Lung (tissue), 12 donors: ENCODE data around the gene THAP7. TPM values are rescaled to one million over a fixed set of nuclear protein-coding genes. Genes with fewer than 3 reads are reported as not detected.
A peak's percentile ranks its signal among the peaks of the same experiment; 100 is the strongest.

Experiments
- ATAC-seq: fragments of 200-7000 bp; cut with Tn5 transposase; one replicate; pipeline ENCODE4 v1.9.1; 2020; ENCODE audit warnings: moderate number of reproducible peaks; ENCODE audit not compliant: insufficient read depth, low FRiP score
- DNase-seq, 3 donors: peaks; one replicate each; pipeline ENCODE4 v3.0.0-alpha.2; 2013 to 2017
- H3K27ac ChIP-seq, 2 donors: one replicate each; pipeline ENCODE4 v1.5.1; 2013; ENCODE audit warnings: mild to moderate bottlenecking in 2 of 2, moderate library complexity in 2 of 2, control low read depth in 1 of 2, inconsistent platforms in 1 of 2, low read depth in 1 of 2, low read length in 1 of 2
- H3K27me3 ChIP-seq, 3 donors: one replicate each; pipeline ENCODE4 v1.5.1; 2013; ENCODE audit warnings: low read length in 2 of 3; ENCODE audit not compliant: control insufficient read depth in 3 of 3, insufficient read depth in 3 of 3
- H3K36me3 ChIP-seq, 4 donors: one replicate each; pipeline ENCODE4 v1.5.1; 2013; ENCODE audit warnings: low read length in 4 of 4, mild to moderate bottlenecking in 1 of 4, moderate library complexity in 1 of 4; ENCODE audit not compliant: control insufficient read depth in 4 of 4, insufficient read depth in 4 of 4
- H3K4me1 ChIP-seq, 5 donors: one replicate each; pipeline ENCODE4 v1.5.1; 2013; ENCODE audit warnings: low read length in 5 of 5, mild to moderate bottlenecking in 2 of 5, moderate library complexity in 1 of 5; ENCODE audit not compliant: control insufficient read depth in 5 of 5, insufficient read depth in 5 of 5
- H3K4me3 ChIP-seq: one replicate; pipeline ENCODE4 v1.5.1; 2013; ENCODE audit warnings: mild to moderate bottlenecking, control low read depth, moderate library complexity
- H3K9ac ChIP-seq, 2 donors: one replicate each; pipeline ENCODE4 v1.5.1; 2013; ENCODE audit warnings: low read length in 2 of 2, control low read depth in 1 of 2; ENCODE audit not compliant: insufficient read depth in 1 of 2
- H3K9me3 ChIP-seq, 4 donors: one replicate each; pipeline ENCODE4 v1.5.1; 2013; ENCODE audit warnings: low read length in 3 of 4, mild to moderate bottlenecking in 1 of 4, moderate library complexity in 1 of 4; ENCODE audit not compliant: control insufficient read depth in 4 of 4, insufficient read depth in 3 of 4
- WGBS, 2 donors: extraction: QIAGEN DNeasy Blood & Tissue Kit; methylation state at CpG; one replicate each; pipeline ENCODE4 v1.1.7; 2013; 5-methylcytosine and 5-hydroxymethylcytosine counted together
- polyA plus RNA-seq, 2 donors: library from polyadenylated mRNA; stranded (reverse); fragments of 200-250 nt; gene quantifications; one replicate each; pipeline ENCODE4 v1.2.1, GENCODE V29; 2013
- total RNA-seq, 2 donors: library from RNA; depleted of rRNA in 1 of 2; stranded (reverse); fragments of >200 nt in 1 of 2; gene quantifications; one replicate each; pipeline ENCODE4 v1.2.1, GENCODE V29; 2014 to 2021
- TF ChIP-seq, protein P1 (sequence below): IDR thresholded peaks from 2 replicates; pipeline ENCODE4 v1.5.1; 2012; ENCODE audit warnings: mild to moderate bottlenecking; ENCODE audit errors: control extremely low read depth, extremely low read depth
- donor health status: control.
- donor health status: control.
- donor health status: Bipolar disorder and iron deficiency.
- donor health status: healthy.
- donor health status: DM: yes; HTN: yes; CAD: no.

The THAP7 gene
- total and polyA plus RNA-seq, 4 donors = 20.4 to 61.3 (median 27.6) TPM

DNA sequence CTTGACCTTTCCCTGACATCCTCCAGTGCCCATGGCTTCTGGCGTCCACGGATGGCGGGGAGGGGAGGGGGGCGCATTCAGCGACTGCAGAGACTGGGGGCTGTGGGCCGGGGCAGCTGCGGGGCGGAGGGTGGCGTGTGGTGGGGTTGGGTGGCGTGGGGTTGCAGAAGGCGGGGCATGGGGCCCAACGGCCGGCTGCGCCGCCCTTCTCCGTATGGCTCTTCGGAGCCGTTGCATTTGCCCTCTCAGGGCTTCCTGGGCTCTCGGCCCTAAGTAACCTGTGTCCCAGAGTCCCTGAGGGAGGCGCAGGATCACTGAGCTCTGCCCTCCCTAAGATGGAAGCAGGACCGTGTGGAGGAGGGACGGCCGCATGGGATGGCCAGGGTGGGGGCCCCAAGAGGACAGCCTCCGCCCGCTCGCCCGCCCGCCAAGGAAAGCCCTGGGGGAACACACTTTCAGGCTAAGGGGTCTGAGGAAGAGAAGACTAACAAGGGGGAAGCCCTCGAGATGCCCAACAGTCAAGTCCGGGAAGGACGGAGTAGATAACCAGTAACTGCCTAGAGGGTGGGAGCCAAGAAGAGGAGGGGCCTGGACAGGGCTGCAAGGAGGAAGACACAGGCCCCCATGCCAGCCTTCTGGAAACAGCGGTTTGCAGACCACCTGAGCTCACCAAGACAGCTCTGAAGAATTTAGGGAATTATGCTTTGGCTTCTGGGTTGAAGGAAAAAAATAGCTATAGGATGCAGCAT is 44.1 kb downstream of the THAP7 start:
- Histone ChIP-seq H3K9ac (no peak overlapping the region), H3K27me3 (peaks cover 0 to 14% (median 3%) of the 10 kb centered on the region in 3 donors), H3K36me3 (peaks cover 0 to 5% (median under 1%) of the 10 kb centered on the region in 4 donors), H3K9me3 (no peaks in the 10 kb centered on the region), H3K4me3 (peak overlapping the region; percentile 58), H3K27ac (peak overlapping the region in 1 of 2 donors; percentile 32), H3K4me1 (peaks cover 0 to 12% (median 0%) of the 10 kb centered on the region in 5 donors)
- 2 to 6% methylated on average over 30 to 32 of the region's 32 CpGs for WGBS, 2 donors
- ATAC-seq (peak; percentile 44), DNase-seq (no peak)
- TF ChIP-seq, protein P1, sequence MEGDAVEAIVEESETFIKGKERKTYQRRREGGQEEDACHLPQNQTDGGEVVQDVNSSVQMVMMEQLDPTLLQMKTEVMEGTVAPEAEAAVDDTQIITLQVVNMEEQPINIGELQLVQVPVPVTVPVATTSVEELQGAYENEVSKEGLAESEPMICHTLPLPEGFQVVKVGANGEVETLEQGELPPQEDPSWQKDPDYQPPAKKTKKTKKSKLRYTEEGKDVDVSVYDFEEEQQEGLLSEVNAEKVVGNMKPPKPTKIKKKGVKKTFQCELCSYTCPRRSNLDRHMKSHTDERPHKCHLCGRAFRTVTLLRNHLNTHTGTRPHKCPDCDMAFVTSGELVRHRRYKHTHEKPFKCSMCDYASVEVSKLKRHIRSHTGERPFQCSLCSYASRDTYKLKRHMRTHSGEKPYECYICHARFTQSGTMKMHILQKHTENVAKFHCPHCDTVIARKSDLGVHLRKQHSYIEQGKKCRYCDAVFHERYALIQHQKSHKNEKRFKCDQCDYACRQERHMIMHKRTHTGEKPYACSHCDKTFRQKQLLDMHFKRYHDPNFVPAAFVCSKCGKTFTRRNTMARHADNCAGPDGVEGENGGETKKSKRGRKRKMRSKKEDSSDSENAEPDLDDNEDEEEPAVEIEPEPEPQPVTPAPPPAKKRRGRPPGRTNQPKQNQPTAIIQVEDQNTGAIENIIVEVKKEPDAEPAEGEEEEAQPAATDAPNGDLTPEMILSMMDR = no peak

DNA sequence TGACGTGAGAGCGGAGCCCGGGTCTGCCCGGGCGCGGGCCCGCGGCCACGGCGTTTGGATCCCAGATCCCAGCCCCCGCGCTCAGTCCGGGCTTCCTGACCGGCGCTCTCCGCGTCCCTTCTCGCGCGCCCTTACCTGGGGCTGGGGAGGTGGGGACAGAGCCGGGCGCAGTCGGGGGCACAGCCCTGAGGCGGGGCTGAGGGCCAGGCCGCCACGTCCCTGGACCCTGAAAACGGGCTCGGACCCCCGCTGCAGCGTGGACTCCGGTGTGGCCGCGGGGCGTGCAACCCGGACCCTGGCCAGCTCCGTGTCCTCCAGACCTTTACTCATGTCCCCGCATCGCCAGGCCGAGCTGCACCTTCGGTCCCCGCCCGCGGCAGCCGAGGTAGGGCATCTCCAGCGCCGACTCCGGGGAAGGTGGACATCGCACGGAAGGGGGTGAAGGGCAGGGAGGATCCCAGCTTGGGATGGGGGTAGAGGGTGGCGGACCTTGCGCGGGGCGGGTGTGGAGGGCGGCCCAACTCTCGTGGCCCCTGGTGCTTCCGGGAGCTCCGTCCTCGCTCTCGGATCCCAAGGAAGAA is 44.7 kb downstream of the THAP7 start:
- no peaks in the 10 kb centered on the region for H3K9me3 ChIP-seq
- H3K9ac ChIP-seq = peak overlapping the region in 1 of 2 donors; percentile 11
- H3K27me3 ChIP-seq = peaks cover 0 to 14% (median 3%) of the 10 kb centered on the region in 3 donors
- peaks cover 0 to 6% (median 4%) of the 10 kb centered on the region in 4 donors for H3K36me3 ChIP-seq
- peaks cover 0 to 12% (median 0%) of the 10 kb centered on the region in 5 donors for H3K4me1 ChIP-seq
- DNase-seq (no peak), ATAC-seq (peak; percentile 39)
- peak overlapping the region in 1 of 2 donors; percentile 30 for H3K27ac ChIP-seq
- H3K4me3 ChIP-seq = peak overlapping the region; percentile 58
- WGBS, 2 donors = 0 to 1% methylated on average over 58 to 59 of the region's 59 CpGs
- TF ChIP-seq, protein P1 = no peak

DNA sequence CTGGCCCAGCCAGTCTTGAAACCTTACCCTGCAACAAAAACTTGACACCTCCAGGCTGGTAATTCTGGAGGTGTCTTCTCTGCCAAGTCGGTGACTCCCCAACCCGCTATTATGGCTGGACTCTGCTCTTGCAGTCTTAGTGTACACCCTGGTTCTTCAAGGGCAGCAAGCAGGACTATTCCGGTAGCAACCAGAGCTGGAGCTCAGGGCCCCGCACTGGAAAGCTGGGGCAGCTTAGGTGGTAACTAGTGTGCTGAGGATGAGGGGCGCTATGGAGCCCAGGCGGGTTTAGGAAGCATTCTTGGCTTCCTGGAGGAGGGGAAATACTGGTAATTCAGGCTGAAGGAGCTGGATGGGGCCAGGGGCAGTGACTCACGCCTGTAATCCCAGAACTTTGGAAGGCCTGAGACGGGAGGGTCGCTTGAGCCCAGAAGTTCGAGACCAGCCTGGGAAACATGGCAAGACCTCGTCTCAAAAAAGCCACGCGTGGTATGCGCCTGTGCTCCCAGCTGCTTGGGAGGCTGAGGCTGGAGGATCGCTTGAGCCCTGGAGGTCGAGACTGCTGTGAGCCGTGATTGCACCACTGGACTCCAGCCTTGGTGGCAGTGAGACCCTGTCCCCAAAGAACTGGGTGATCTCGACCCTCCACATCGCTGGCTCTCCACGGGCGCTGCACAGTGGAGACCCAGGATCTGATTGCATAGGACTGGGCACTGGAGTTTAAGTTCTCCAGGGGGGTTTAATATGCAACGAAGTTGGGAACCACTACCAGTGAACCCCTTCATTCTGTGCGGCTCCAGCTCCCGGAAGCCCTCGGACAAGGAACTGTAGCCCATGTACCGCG is 45.4 kb downstream of the THAP7 start:
- no peak for ATAC-seq
- DNase-seq = peak in 2 of 3 donors; percentile 24 to 31
- 39 to 48% methylated on average over 27 of the region's 27 CpGs for WGBS, 2 donors

More for the DNA sequence above, 45.4 kb downstream of the THAP7 start:
- TF ChIP-seq, protein P1 = no peak
- peak overlapping the region; percentile 58 for H3K4me3 ChIP-seq
- H3K27ac ChIP-seq = peak overlapping the region in 1 of 2 donors; percentile 28
- H3K9me3 ChIP-seq = peaks cover 0 to 1% (median 0%) of the 10 kb centered on the region in 4 donors
- H3K9ac ChIP-seq = no peak overlapping the region
- peaks cover 0 to 14% (median 3%) of the 10 kb centered on the region in 3 donors for H3K27me3 ChIP-seq
- H3K4me1 ChIP-seq = peaks cover 0 to 12% (median 0%) of the 10 kb centered on the region in 5 donors
- H3K36me3 ChIP-seq = peaks cover 0 to 12% (median 7%) of the 10 kb centered on the region in 4 donors
